ENCODE results near the gene PDE3A.

GRCh38 chr12:20476551-20476950 is 108.2 kb downstream of the PDE3A start:
- TF ChIP-seq, protein P1, sequence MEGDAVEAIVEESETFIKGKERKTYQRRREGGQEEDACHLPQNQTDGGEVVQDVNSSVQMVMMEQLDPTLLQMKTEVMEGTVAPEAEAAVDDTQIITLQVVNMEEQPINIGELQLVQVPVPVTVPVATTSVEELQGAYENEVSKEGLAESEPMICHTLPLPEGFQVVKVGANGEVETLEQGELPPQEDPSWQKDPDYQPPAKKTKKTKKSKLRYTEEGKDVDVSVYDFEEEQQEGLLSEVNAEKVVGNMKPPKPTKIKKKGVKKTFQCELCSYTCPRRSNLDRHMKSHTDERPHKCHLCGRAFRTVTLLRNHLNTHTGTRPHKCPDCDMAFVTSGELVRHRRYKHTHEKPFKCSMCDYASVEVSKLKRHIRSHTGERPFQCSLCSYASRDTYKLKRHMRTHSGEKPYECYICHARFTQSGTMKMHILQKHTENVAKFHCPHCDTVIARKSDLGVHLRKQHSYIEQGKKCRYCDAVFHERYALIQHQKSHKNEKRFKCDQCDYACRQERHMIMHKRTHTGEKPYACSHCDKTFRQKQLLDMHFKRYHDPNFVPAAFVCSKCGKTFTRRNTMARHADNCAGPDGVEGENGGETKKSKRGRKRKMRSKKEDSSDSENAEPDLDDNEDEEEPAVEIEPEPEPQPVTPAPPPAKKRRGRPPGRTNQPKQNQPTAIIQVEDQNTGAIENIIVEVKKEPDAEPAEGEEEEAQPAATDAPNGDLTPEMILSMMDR (IDR thresholded peaks at IDR 0.05; ENCODE audit: low read length), result no peak
- TF ChIP-seq EZH2 (optimal IDR thresholded peaks at IDR 0.05; ENCODE audit: low read depth, low read length), result no peak
- TF ChIP-seq EZH2phosphoT487 (IDR thresholded peaks at IDR 0.05; ENCODE audit: low read length), result no peak
